ENCODE data around the gene CPA5. TPM values are rescaled to one million over a fixed set of nuclear protein-coding genes. Genes with fewer than 3 reads are reported as not detected.

Gene CPA5, protein sequence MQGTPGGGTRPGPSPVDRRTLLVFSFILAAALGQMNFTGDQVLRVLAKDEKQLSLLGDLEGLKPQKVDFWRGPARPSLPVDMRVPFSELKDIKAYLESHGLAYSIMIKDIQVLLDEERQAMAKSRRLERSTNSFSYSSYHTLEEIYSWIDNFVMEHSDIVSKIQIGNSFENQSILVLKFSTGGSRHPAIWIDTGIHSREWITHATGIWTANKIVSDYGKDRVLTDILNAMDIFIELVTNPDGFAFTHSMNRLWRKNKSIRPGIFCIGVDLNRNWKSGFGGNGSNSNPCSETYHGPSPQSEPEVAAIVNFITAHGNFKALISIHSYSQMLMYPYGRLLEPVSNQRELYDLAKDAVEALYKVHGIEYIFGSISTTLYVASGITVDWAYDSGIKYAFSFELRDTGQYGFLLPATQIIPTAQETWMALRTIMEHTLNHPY
- total RNA-seq, result not detected in 2 replicates

DNA sequence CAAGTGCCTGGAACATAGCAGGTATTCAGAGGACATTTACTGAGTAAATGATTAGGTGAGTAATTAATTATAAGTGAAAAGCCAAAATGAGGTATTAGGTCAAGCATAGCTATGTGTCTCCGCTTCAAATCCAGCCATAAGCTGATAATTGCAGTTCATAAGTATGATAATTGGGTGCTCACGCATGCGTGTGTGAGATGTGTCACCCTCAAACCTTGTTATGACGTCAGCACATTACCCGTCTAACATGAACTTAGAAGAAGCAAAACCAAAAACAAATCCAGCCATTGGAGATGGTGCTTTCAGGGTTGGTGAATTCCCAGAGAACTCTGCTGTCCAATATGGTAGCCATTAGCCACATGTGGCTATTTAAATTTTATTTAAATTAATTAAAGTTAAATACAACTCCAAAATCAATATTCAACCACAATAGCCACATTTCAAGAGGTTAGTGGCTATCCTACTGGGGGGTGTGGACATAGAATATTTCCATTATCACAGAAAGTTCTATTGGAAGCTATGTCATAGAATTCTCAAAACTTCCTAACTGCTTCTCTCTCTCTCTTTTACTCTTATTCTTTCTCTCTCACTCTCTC lies at the start of gene CPA5:
CPA5 (plus strand) TSS at position 546 of the 596 bp plus-strand sequence. CDS start 1,670 bp downstream, outside the sequence.

DNA sequence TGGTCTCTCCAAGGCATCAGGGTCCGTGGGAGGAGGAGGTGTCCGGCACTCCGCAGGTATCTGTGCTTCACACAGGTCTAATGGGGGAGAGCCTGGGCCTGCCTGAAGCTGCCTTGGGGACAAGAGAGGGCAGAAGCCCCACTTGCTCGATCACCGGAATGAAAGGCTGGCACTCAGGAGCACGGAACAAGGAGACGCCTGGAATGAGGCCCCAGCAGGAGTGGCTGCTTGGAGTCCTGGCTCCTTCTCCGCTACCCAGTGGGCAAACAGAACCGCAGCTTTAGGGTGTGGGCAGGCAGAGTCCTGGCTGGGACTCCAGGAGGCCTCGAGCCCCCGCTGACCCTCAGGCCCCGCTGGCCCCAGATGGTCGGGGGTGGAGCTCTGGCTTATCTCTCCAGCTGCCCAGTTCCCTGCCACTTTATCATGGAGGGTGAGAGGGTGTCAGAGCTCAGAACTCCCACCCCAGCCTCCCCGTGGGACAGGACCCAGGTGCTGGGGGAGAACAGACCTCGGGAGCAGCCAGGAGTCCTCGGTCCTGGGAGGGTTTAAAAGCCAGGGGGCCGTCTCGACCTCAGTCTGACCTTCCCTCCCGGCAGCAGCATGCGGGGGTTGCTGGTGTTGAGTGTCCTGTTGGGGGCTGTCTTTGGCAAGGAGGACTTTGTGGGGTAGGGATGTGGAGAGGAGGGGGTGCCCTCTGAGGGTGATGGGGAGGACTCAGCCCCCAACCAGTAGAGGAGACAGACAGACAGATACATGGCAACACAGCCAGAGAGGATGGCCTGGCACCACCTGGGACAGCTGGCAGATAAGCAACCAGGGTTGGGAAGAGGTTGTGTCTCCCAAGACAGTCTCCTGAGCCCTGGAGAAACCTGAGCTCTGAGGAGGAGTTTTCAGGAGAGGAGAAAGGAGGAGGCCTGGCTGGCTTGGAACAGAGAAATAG lies 35.6 kb downstream of the CPA5 start, which contains the start of gene CPA1:
CPA1 (plus strand) TSS at position 574 of the 940 bp plus-strand sequence; CDS start at position 601, 27 bp downstream.

Other genes starting within 250 kb of the CPA5 start
- 12.6 and 13.6 TPM in 2 replicates for gene TMEM209, start 139.4 kb upstream of the CPA5 start, total RNA-seq
- not detected in 2 replicates for gene SSMEM1, start 137.0 kb upstream of the CPA5 start, total RNA-seq
- gene CPA2, start 78.0 kb upstream of the CPA5 start, total RNA-seq, result not detected in 2 replicates
- gene CPA4, start 51.7 kb upstream of the CPA5 start, total RNA-seq, result 1.3 TPM in 1 of 2 replicates, not detected in the other
- gene CPA1, start 35.7 kb downstream of the CPA5 start, total RNA-seq, result not detected in 2 replicates
- gene CEP41, start 96.2 kb downstream of the CPA5 start, total RNA-seq, result 5.5 and 11.2 TPM in 2 replicates
- 1.6 and 2.4 TPM in 2 replicates for gene MEST, start 147.3 kb downstream of the CPA5 start, total RNA-seq